T-helper 2 cell treated with Interferon-gamma antibody and Interleukin-4, amounts not matched to agents 5 μg/mL and 100 μg/mL, for 36 hours (primary cell): ENCODE data around the gene MDP1.

ENCODE experiments used
- DNase-seq: peaks from one replicate; pipeline ENCODE4 v3.0.0; 2021; ENCODE audit warnings: low spot score
- H3K27ac Mint-ChIP-seq: one replicate; pipeline ENCODE4 v1.8.0; 2021; ENCODE audit warnings: mild to moderate bottlenecking, mixed read lengths
- H3K27me3 Mint-ChIP-seq: one replicate; pipeline ENCODE4 v1.8.0; 2021; ENCODE audit warnings: low read depth, mixed read lengths
- H3K36me3 Mint-ChIP-seq: one replicate; pipeline ENCODE4 v1.8.0; 2021; ENCODE audit warnings: low read depth, mixed read lengths
- H3K4me1 Mint-ChIP-seq: one replicate; pipeline ENCODE4 v1.8.0; 2021; ENCODE audit warnings: low read depth, mixed read lengths
- H3K4me3 Mint-ChIP-seq: one replicate; pipeline ENCODE4 v1.8.0; 2022; ENCODE audit warnings: mild to moderate bottlenecking, moderate library complexity, mixed read lengths
- H3K9me3 Mint-ChIP-seq: one replicate; pipeline ENCODE4 v1.8.0; 2021; ENCODE audit warnings: mixed read lengths

MDP1 gene

GRCh38 chr14:24190416-24190815, 25.4 kb downstream of the MDP1 start:
- Mint-ChIP-seq H3K36me3 (peaks cover 42% of the 10 kb centered on the region), H3K27ac (no peak overlapping the region), H3K9me3 (no peaks in the 10 kb centered on the region), H3K4me1 (peaks cover 46% of the 10 kb centered on the region), H3K27me3 (no peaks in the 10 kb centered on the region), H3K4me3 (no peak overlapping the region)
- DNase-seq = no peak

GRCh38 chr14:24189460-24189859, 26.4 kb downstream of the MDP1 start:
- Mint-ChIP-seq H3K4me3 (no peak overlapping the region), H3K27ac (peak overlapping the region; percentile 68), H3K27me3 (no peaks in the 10 kb centered on the region), H3K4me1 (peaks cover 39% of the 10 kb centered on the region), H3K9me3 (no peaks in the 10 kb centered on the region), H3K36me3 (peaks cover 44% of the 10 kb centered on the region)
- DNase-seq = no peak

GRCh38 chr14:24189059-24189375, 26.8 kb downstream of the MDP1 start:
- H3K36me3 Mint-ChIP-seq = peaks cover 39% of the 10 kb centered on the region
- peaks cover 35% of the 10 kb centered on the region for H3K4me1 Mint-ChIP-seq
- no peaks in the 10 kb centered on the region for H3K27me3 Mint-ChIP-seq
- DNase-seq = no peak
- H3K9me3 Mint-ChIP-seq = no peaks in the 10 kb centered on the region
- H3K27ac Mint-ChIP-seq = peak overlapping the region; percentile 68
- peak overlapping the region; percentile 88 for H3K4me3 Mint-ChIP-seq

GRCh38 chr14:24188251-24189058, 27.4 kb downstream of the MDP1 start, which contains the start of gene IPO4:
Gene IPO4 (minus strand): TSS chr14:24188816. CDS start chr14:24188787, 29 bp downstream.
- Mint-ChIP-seq H3K4me1 (peaks cover 33% of the 10 kb centered on the region), H3K9me3 (no peaks in the 10 kb centered on the region), H3K27ac (peak within 1 kb of the TSS; percentile 68), H3K36me3 (peaks cover 39% of the 10 kb centered on the region), H3K4me3 (peak within 1 kb of the TSS; percentile 88), H3K27me3 (no peaks in the 10 kb centered on the region)
- DNase-seq = peak; percentile 92

DNA sequence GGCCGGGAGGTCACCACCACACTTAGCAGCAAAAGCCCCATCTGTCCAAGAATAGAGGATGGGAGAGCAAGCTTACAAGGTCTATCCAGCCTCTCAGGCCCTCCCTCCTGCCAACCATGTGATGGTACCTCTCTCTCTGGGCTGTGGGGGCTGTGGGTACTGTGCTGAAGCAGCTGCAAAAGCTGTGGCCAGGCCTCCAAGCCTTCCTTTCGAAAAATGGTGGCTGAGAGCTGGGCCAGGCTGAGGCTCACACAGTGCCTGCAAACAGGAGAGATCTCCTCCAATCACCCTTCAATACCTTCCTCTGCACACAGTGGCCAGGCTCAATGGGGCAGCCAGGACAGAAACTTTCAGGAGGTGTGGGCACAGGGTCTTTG, 28.3 kb downstream of the MDP1 start:
- H3K36me3 Mint-ChIP-seq = peaks cover 37% of the 10 kb centered on the region
- peak overlapping the region; percentile 68 for H3K27ac Mint-ChIP-seq
- H3K4me1 Mint-ChIP-seq = peaks cover 27% of the 10 kb centered on the region
- no peaks in the 10 kb centered on the region for H3K27me3 Mint-ChIP-seq
- no peak for DNase-seq
- H3K9me3 Mint-ChIP-seq = no peaks in the 10 kb centered on the region
- H3K4me3 Mint-ChIP-seq = peak overlapping the region; percentile 88

GRCh38 chr14:24186831-24187538, 28.9 kb downstream of the MDP1 start:
- Mint-ChIP-seq H3K27me3 (no peaks in the 10 kb centered on the region), H3K4me3 (peak overlapping the region; percentile 88), H3K27ac (peak overlapping the region; percentile 58), H3K4me1 (peaks cover 22% of the 10 kb centered on the region), H3K36me3 (peaks cover 36% of the 10 kb centered on the region), H3K9me3 (no peaks in the 10 kb centered on the region)
- no peak for DNase-seq

DNA sequence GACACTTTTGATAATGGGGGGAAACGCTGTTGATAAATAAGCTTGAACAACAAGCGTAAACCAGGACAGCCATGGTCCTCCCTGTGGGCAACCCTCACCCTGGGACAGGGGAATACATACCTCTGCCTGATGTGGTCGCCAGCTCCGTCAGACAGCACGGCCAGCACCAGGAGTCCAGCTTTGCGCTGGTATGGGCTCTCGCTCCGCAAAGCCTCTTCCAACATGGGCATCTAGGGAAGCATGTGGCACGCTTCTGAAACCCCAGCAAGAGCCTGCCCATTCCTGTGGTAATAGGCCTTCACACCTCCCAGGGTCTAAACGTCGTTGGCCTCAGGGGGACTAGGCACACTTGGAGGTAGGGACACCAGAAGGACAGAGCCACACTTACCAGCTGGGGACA, 30.1 kb downstream of the MDP1 start:
- no peak overlapping the region for H3K4me3 Mint-ChIP-seq
- no peaks in the 10 kb centered on the region for H3K9me3 Mint-ChIP-seq
- no peak overlapping the region for H3K27ac Mint-ChIP-seq
- no peak for DNase-seq
- H3K27me3 Mint-ChIP-seq = no peaks in the 10 kb centered on the region
- peaks cover 18% of the 10 kb centered on the region for H3K4me1 Mint-ChIP-seq
- H3K36me3 Mint-ChIP-seq = peaks cover 37% of the 10 kb centered on the region

GRCh38 chr14:24185026-24185425, 30.8 kb downstream of the MDP1 start:
- Mint-ChIP-seq H3K27ac (no peak overlapping the region), H3K27me3 (no peaks in the 10 kb centered on the region), H3K4me3 (no peak overlapping the region), H3K9me3 (no peaks in the 10 kb centered on the region), H3K4me1 (peaks cover 17% of the 10 kb centered on the region), H3K36me3 (peaks cover 37% of the 10 kb centered on the region)
- DNase-seq = no peak

DNA sequence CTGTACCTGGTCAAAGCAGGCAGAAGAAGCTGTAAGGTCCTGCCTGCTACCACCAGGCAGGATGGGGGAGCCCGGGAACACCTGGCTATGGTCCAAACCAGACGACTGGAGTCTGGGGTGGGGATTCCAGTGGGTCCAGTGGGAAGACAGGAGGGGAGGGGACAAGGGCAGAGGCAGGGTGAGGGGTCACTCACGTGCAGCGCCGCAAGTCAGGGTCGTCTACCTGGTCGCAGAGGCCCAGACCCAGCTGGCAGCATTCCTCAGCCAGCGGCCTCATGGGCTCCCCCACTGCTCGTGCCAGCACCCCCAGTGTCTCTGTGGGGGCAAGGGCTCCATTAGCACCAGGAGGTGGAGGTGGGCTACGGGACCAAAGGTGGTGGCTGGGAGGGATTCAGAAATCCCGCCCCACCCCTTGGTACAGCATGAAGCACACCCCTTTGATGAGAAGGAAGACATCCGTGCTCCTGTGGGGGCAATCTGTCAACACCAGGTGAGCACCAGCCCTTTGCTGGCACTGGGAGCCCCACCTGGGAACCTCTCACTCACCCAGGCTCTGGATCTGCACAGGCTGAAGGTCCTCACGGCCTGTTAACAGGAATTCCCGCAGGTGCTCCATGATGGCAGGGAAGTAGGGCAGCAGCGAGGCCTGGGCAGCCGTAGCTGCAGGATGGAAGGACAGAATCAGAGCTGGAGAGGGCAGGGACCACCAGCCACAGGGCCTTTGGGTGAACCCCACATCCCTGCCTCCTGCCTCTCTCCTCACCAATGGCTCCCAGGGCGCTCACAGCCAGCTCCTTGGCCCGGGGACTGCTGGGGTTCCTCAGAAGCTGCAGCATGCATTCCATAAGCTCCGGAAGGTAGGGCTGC, 31.5 kb downstream of the MDP1 start:
- Mint-ChIP-seq H3K27me3 (no peaks in the 10 kb centered on the region), H3K36me3 (peaks cover 42% of the 10 kb centered on the region), H3K27ac (no peak overlapping the region), H3K9me3 (no peaks in the 10 kb centered on the region), H3K4me1 (peaks cover 13% of the 10 kb centered on the region), H3K4me3 (no peak overlapping the region)
- no peak for DNase-seq

DNA sequence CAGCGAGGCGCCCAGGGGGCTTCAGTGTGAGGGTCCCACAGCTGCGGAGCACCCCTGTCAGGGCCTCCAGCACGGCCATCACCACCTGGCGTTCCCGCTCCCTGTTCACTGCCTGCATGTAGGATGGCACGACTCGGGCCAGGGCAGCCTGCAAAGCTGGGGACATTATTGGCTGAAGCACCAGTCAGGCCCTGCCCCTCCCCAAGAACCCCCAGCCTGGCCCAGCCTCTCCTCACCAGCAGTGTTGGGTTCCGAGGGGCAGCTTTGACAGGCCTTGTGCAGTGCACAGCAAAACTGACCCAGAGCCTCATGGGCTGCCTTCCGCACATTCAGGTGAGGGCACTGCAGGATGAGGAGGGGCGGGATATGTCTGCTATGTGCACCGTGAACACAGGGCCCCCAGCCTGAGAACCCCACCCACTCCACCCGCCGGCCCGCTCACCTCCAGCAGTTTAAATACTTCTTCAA, 32.8 kb downstream of the MDP1 start:
- H3K4me3 Mint-ChIP-seq = no peak overlapping the region
- H3K27ac Mint-ChIP-seq = no peak overlapping the region
- H3K36me3 Mint-ChIP-seq = peaks cover 52% of the 10 kb centered on the region

DNA sequence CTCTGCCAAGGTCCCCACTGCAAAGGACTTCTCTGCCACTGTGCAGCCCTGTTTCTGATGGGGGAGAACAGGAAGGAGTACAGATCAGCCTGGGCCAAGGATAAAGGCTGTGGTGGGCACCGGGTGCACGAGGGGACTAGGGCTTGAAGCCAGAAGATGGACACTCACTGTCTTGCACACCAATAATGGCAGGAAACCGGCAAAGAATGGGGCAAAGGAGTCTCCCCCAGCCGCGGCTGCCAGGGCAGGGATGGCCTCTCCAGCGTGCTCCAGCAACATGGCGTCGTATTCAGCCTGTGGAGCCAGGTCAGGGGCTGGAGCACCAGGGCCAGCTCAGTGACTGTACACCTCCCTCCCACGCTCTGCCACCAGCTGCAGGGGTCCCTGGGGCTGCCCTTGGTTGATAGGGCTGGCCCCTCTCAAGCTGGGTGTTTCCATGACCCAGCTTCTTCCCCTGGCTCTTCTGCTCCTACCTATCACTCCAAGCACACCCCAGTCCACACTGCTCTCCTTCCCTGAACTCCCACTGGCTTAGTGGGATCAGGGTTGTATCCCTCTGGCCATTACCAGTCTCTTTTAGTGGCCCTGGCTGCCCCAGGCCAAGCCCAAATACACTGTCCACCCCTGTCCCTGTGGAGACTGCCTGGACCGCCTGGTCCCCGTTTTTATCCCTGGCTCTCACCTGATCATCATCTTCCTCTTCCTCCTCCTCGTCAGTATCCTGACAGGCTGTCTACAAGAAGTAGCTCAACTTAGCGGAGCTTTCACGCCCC, 33.6 kb downstream of the MDP1 start:
- Mint-ChIP-seq H3K4me1 (peaks cover 4% of the 10 kb centered on the region), H3K27me3 (no peaks in the 10 kb centered on the region), H3K27ac (peak overlapping the region; percentile 55), H3K4me3 (no peak overlapping the region), H3K36me3 (peaks cover 56% of the 10 kb centered on the region), H3K9me3 (no peaks in the 10 kb centered on the region)
- DNase-seq = no peak

More for the DNA sequence above, 32.8 kb downstream of the MDP1 start:
- Mint-ChIP-seq H3K4me1 (peaks cover 10% of the 10 kb centered on the region), H3K9me3 (no peaks in the 10 kb centered on the region), H3K27me3 (no peaks in the 10 kb centered on the region)
- no peak for DNase-seq

- Mint-ChIP-seq H3K27me3 (no peaks in the 10 kb centered on the region), H3K4me1 (no peaks in the 10 kb centered on the region), H3K4me3 (no peak overlapping the region), H3K36me3 (peaks cover 58% of the 10 kb centered on the region), H3K9me3 (no peaks in the 10 kb centered on the region), H3K27ac (no peak overlapping the region)
- DNase-seq = no peak
These were observed 34.3 kb downstream of the MDP1 start for GRCh38 chr14:24181371-24182077.
